GM18517 (cell line): ENCODE measurements around the gene FAM13A.
"Not testable (repeated sequence)": the region's sequence is repeated elsewhere in the genome, so short reads cannot be mapped to it uniquely, and the experiment has no call there.

Experiments
- ATAC-seq: cut with Tn5 transposase; IDR thresholded peaks from one replicate; pipeline ENCODE4 v1.9.1; 2021; ENCODE audit warnings: mild to moderate bottlenecking, moderate library complexity; ENCODE audit not compliant: unreplicated experiment

FAM13A gene

GRCh38 chr4:89044147-89044900 lies 12.7 kb downstream of the FAM13A start:
- ATAC-seq: no peak

GRCh38 chr4:89042055-89042454 lies 14.9 kb downstream of the FAM13A start:
- no peak for ATAC-seq

GRCh38 chr4:89039730-89040338 lies 17.2 kb downstream of the FAM13A start:
- ATAC-seq: no peak

- ATAC-seq: no peak
Observed at GRCh38 chr4:89036535-89036934, 20.4 kb downstream of the FAM13A start.

- ATAC-seq: no peak
Observed at GRCh38 chr4:89031272-89031671, 25.7 kb downstream of the FAM13A start.

- no peak for ATAC-seq
Observed at GRCh38 chr4:89029591-89029990, 27.4 kb downstream of the FAM13A start.

GRCh38 chr4:89026542-89026941 lies 30.4 kb downstream of the FAM13A start:
- ATAC-seq: no peak

- ATAC-seq: peak; percentile 97
Observed at GRCh38 chr4:89024051-89024675, 32.8 kb downstream of the FAM13A start.

GRCh38 chr4:89023140-89023539 lies 33.8 kb downstream of the FAM13A start:
- no peak for ATAC-seq

GRCh38 chr4:89022426-89023128 lies 34.4 kb downstream of the FAM13A start:
- ATAC-seq: no peak

GRCh38 chr4:89021684-89022083 lies 35.3 kb downstream of the FAM13A start:
- no peak for ATAC-seq

GRCh38 chr4:89021062-89021461 lies 35.9 kb downstream of the FAM13A start:
- no peak for ATAC-seq

GRCh38 chr4:89014897-89015296 lies 42.1 kb downstream of the FAM13A start:
- not testable (repeated sequence) for ATAC-seq

GRCh38 chr4:89009761-89010369 lies 47.1 kb downstream of the FAM13A start:
- ATAC-seq: no peak

- peak; percentile 81 for ATAC-seq
Observed at GRCh38 chr4:89009115-89009514, 47.9 kb downstream of the FAM13A start.

- ATAC-seq: no peak
Observed at GRCh38 chr4:89008166-89008565, 48.8 kb downstream of the FAM13A start.

- ATAC-seq: no peak
Observed at GRCh38 chr4:89007338-89007939, 49.5 kb downstream of the FAM13A start.

GRCh38 chr4:89006307-89006706 lies 50.7 kb downstream of the FAM13A start:
- ATAC-seq: no peak

- ATAC-seq: not testable (repeated sequence)
Observed at GRCh38 chr4:89005066-89005465, 51.9 kb downstream of the FAM13A start.

- no peak for ATAC-seq
Observed at GRCh38 chr4:89001647-89002445, 55.1 kb downstream of the FAM13A start.
